HG02798 (cell line): ENCODE data around the gene POLDIP3.
"Not testable (repeated sequence)": the region's sequence is repeated elsewhere in the genome, so short reads cannot be mapped to it uniquely, and the experiment has no call there.

Source experiments
- ATAC-seq: cut with Tn5 transposase; IDR thresholded peaks from one replicate; pipeline ENCODE4 v1.9.1; 2021; ENCODE audit warnings: mild to moderate bottlenecking; ENCODE audit not compliant: unreplicated experiment, poor library complexity

Gene POLDIP3

GRCh38 chr22:42620084-42620483 is 5.4 kb upstream of the POLDIP3 start:
- no peak for ATAC-seq

GRCh38 chr22:42619261-42620063 is 4.8 kb upstream of the POLDIP3 start:
- no peak for ATAC-seq

- no peak for ATAC-seq
Measured at GRCh38 chr22:42617155-42617983, 2.7 kb upstream of the POLDIP3 start.

GRCh38 chr22:42615860-42616175 is 1.1 kb upstream of the POLDIP3 start:
- ATAC-seq, result not testable (repeated sequence)

- peak; percentile 57 for ATAC-seq
Measured at GRCh38 chr22:42615092-42615859, 593 bp upstream of the POLDIP3 start.

GRCh38 chr22:42613872-42614301 is 796 bp downstream of the POLDIP3 start:
- no peak for ATAC-seq

GRCh38 chr22:42612336-42612735 is 2.3 kb downstream of the POLDIP3 start:
- no peak for ATAC-seq

- no peak for ATAC-seq
Measured at GRCh38 chr22:42611051-42611450, 3.6 kb downstream of the POLDIP3 start.

GRCh38 chr22:42610186-42610585 is 4.5 kb downstream of the POLDIP3 start:
- no peak for ATAC-seq

- ATAC-seq, result no peak
Measured at GRCh38 chr22:42608823-42609361, 5.8 kb downstream of the POLDIP3 start.

- no peak for ATAC-seq
Measured at GRCh38 chr22:42608136-42608822, 6.4 kb downstream of the POLDIP3 start.

- not testable (repeated sequence) for ATAC-seq
Measured at GRCh38 chr22:42607641-42608040, 7.0 kb downstream of the POLDIP3 start.

GRCh38 chr22:42604403-42604802 is 10.3 kb downstream of the POLDIP3 start:
- ATAC-seq, result no peak

- no peak for ATAC-seq
Measured at GRCh38 chr22:42603427-42603826, 11.3 kb downstream of the POLDIP3 start.

- ATAC-seq, result no peak
Measured at GRCh38 chr22:42602470-42602869, 12.2 kb downstream of the POLDIP3 start.

GRCh38 chr22:42601879-42602465 is 12.7 kb downstream of the POLDIP3 start:
- ATAC-seq, result no peak

- ATAC-seq, result no peak
Measured at GRCh38 chr22:42596863-42597530, 17.7 kb downstream of the POLDIP3 start.

GRCh38 chr22:42596336-42596735 is 18.3 kb downstream of the POLDIP3 start:
- no peak for ATAC-seq

GRCh38 chr22:42595434-42595833 is 19.2 kb downstream of the POLDIP3 start:
- ATAC-seq, result no peak
